PFSK-1 (cell line): ENCODE data around the gene EPHA8.

Source experiments
- FOXP2 ChIP-seq: optimal IDR thresholded peaks from 2 replicates; pipeline ENCODE3; 2011; ENCODE audit warnings: borderline replicate concordance, control low read depth, inconsistent platforms; ENCODE audit not compliant: insufficient read depth; ENCODE audit errors: extremely low read length, extremely low read depth
- POLR2AphosphoS5 ChIP-seq: IDR thresholded peaks from 2 replicates; pipeline ENCODE4 v1.6.1; 2012; ENCODE audit warnings: low read depth, mild to moderate bottlenecking, control low read depth, low read length, moderate library complexity
- REST ChIP-seq, 2 experiments: IDR thresholded peaks; 2 replicates each; pipeline versions ENCODE4 v1.6.1 to v1.8.0; 2011 to 2012; ENCODE audit warnings: low read depth in 2 of 2, low read length in 2 of 2, control low read depth in 1 of 2, inconsistent platforms in 1 of 2, mild to moderate bottlenecking in 1 of 2, moderate library complexity in 1 of 2; ENCODE audit not compliant: insufficient read depth in 1 of 2
- SIN3A ChIP-seq: IDR thresholded peaks from 2 replicates; pipeline ENCODE4 v1.6.1; 2012; ENCODE audit warnings: mild to moderate bottlenecking, low read length, moderate library complexity, borderline replicate concordance; ENCODE audit not compliant: insufficient read depth
- TAF1 ChIP-seq: IDR thresholded peaks from 2 replicates; pipeline ENCODE4 v1.6.1; 2012; ENCODE audit warnings: low read length, control low read depth, borderline replicate concordance; ENCODE audit not compliant: insufficient read depth

EPHA8 gene

GRCh38 chr1:22556391-22557104 lies 6.7 kb upstream of the EPHA8 start:
- TF ChIP-seq TAF1 (no peak), FOXP2 (no peak), POLR2AphosphoS5 (no peak), REST (IDR thresholded peaks at IDR 0.05; ENCODE audit: insufficient read depth in 1 of 2, low read depth in 2 of 2, low read length in 2 of 2) (no peak), SIN3A (no peak)

- TF ChIP-seq SIN3A (no peak), FOXP2 (no peak), TAF1 (no peak)
Observed at GRCh38 chr1:22557341-22557950, 5.8 kb upstream of the EPHA8 start.

- no peak for TF ChIP-seq TAF1
- TF ChIP-seq REST (IDR thresholded peaks at IDR 0.05; ENCODE audit: insufficient read depth in 1 of 2, low read depth in 2 of 2, low read length in 2 of 2): no peak
- no peak for TF ChIP-seq POLR2AphosphoS5
- no peak for TF ChIP-seq FOXP2
- TF ChIP-seq SIN3A: no peak
Observed at GRCh38 chr1:22563671-22564602, 648 bp downstream of the EPHA8 start.

- TF ChIP-seq TAF1: no peak
- no peak for TF ChIP-seq FOXP2
- no peak for TF ChIP-seq POLR2AphosphoS5
- TF ChIP-seq REST (IDR thresholded peaks at IDR 0.05; ENCODE audit: insufficient read depth in 1 of 2, low read depth in 2 of 2, low read length in 2 of 2): no peak
- no peak for TF ChIP-seq SIN3A
Observed at GRCh38 chr1:22566161-22566560, 2.9 kb downstream of the EPHA8 start.

GRCh38 chr1:22567197-22567596 lies 3.9 kb downstream of the EPHA8 start:
- TF ChIP-seq POLR2AphosphoS5: no peak
- no peak for TF ChIP-seq FOXP2
- TF ChIP-seq SIN3A: no peak
- no peak for TF ChIP-seq TAF1
- no peak for TF ChIP-seq REST (IDR thresholded peaks at IDR 0.05; ENCODE audit: insufficient read depth in 1 of 2, low read depth in 2 of 2, low read length in 2 of 2)
